K562 (cell line): Measurements from ENCODE around the gene CYB5D1. TPM values are rescaled to one million over a fixed set of nuclear protein-coding genes. Genes with fewer than 3 reads are reported as not detected.

Experiments
- ATAC-seq: fragments of 200-7000 bp; cut with Tn5 transposase; 3 replicates; pipeline ENCODE4 v1.9.1; 2020; ENCODE audit warnings: moderate library complexity
- BruUV-seq: library from RNA; stranded (reverse); fragments of 400-500 nt; replicated peaks from 2 replicates; lab custom pipeline; 2021; lab: Mats Ljungman, UMichigan
- CTCF ChIA-PET: fragments of 300-600 bp; formaldehyde crosslinking; extraction: SDS; loops from one replicate; lab custom pipeline; 2021; ENCODE audit warnings: low intra/inter-chr PET ratio; lab: Yijun Ruan, JAX
- POLR2A ChIA-PET: fragments of 300-600, 350-650 bp; sonication (Branson Sonifier 250); formaldehyde crosslinking; extraction: SDS; loops from one replicate; lab custom pipeline; 2021; ENCODE audit warnings: antibody characterized with exemption, inconsistent platforms; lab: Yijun Ruan, JAX
- DNase-seq, 4 experiments: peaks; one replicate each; pipeline versions ENCODE4 v3.0.0 to v3.0.0-alpha.2; 2011 to 2018; ENCODE audit warnings: low spot score in 3 of 4, mixed read lengths in 3 of 4; ENCODE audit errors: extremely low read depth in 1 of 4
- FAIRE-seq: peaks from 2 replicates; lab custom pipeline; 2011; peaks lifted over from hg19 to GRCh38; lab: Jason Lieb, UNC
- H2AFZ ChIP-seq: 2 replicates; pipeline ENCODE4 v1.6.0; 2011; ENCODE audit warnings: low read depth, low read length, control low read depth, inconsistent platforms
- H3K27ac ChIP-seq: fragments of 200-600 bp; 3 replicates; pipeline ENCODE4 v1.8.0; 2011; ENCODE audit warnings: low read depth, mild to moderate bottlenecking, control low read depth, inconsistent platforms, low read length, moderate library complexity, mixed read lengths; ENCODE audit errors: extremely low read depth
- H3K27me3 ChIP-seq, 2 experiments: fragments of 300-600 bp in 1 of 2; 2 replicates in 1 of 2; 3 replicates in 1 of 2; pipeline versions ENCODE4 v1.6.0 to v1.8.0; 2011; ENCODE audit warnings: inconsistent platforms in 2 of 2, low read length in 2 of 2, mild to moderate bottlenecking in 1 of 2, mixed read lengths in 1 of 2, moderate library complexity in 1 of 2; ENCODE audit not compliant: control insufficient read depth in 2 of 2, insufficient read depth in 2 of 2
- H3K36me3 ChIP-seq: fragments of 300-600 bp; 3 replicates; pipeline ENCODE4 v1.8.0; 2011; ENCODE audit warnings: mild to moderate bottlenecking, low read length, inconsistent platforms; ENCODE audit not compliant: control insufficient read depth, insufficient read depth
- H3K4me1 ChIP-seq, 2 experiments: fragments of 200-600 bp in 1 of 2; replicated peaks in 1 of 2; 2 replicates in 1 of 2; 3 replicates in 1 of 2; pipeline versions ENCODE4 v1.5.1 to v1.8.0; 2011; ENCODE audit warnings: inconsistent platforms in 2 of 2, low read length in 2 of 2, mild to moderate bottlenecking in 1 of 2, mixed read lengths in 1 of 2, moderate library complexity in 1 of 2; ENCODE audit not compliant: control insufficient read depth in 2 of 2, insufficient read depth in 2 of 2
- H3K4me2 ChIP-seq: 2 replicates; pipeline ENCODE4 v1.6.1; 2011; ENCODE audit warnings: low read length, control low read depth, inconsistent platforms, mixed read lengths; ENCODE audit not compliant: insufficient read depth
- H3K4me3 ChIP-seq: fragments of 200-600 bp; sonication (generic), shearing (Covaris generic); 2 replicates; pipeline ENCODE4 v1.5.1; 2016; ENCODE audit warnings: control low read depth, inconsistent platforms
- H3K79me2 ChIP-seq: fragments of 200-600 bp; 3 replicates; pipeline ENCODE4 v1.8.0; 2011; ENCODE audit warnings: low read length, inconsistent platforms; ENCODE audit not compliant: control insufficient read depth, insufficient read depth
- H3K9ac ChIP-seq, 2 experiments: 2 replicates each; pipeline versions ENCODE4 v1.6.0 to v1.6.1; 2011; ENCODE audit warnings: low read depth in 2 of 2, low read length in 2 of 2, control low read depth in 1 of 2, inconsistent platforms in 1 of 2, mild to moderate bottlenecking in 1 of 2, mixed read lengths in 1 of 2; ENCODE audit not compliant: insufficient read depth in 1 of 2
- H3K9me1 ChIP-seq: one replicate; pipeline ENCODE4 v1.6.0; 2011; ENCODE audit warnings: inconsistent platforms, mild to moderate bottlenecking, low read length, moderate library complexity; ENCODE audit not compliant: control insufficient read depth, insufficient read depth
- H3K9me3 ChIP-seq: replicated peaks from 2 replicates; pipeline ENCODE4 v1.5.1; 2011; ENCODE audit warnings: low read depth, low read length, inconsistent platforms; ENCODE audit not compliant: control insufficient read depth, insufficient read depth
- H4K20me1 ChIP-seq: replicated peaks from 2 replicates; pipeline ENCODE4 v1.6.1; 2011; ENCODE audit warnings: low read length, inconsistent platforms, mixed read lengths; ENCODE audit not compliant: control insufficient read depth, insufficient read depth
- BRD4 ChIP-seq: fragments of 200-600 bp; sonication (generic); IDR thresholded peaks from 2 replicates; pipeline ENCODE4 v1.6.1; 2017; ENCODE audit warnings: inconsistent platforms
- DIDO1 ChIP-seq: fragments of 450-650 bp; IDR thresholded peaks from 2 replicates; pipeline ENCODE4 v1.6.1; 2016; ENCODE audit warnings: low read depth, missing biosample characterization, missing genetic modification characterization
- EGR1 ChIP-seq: fragments of 450-650 bp; conservative IDR thresholded peaks from 2 replicates; pipeline ENCODE4 v1.6.1; 2017; ENCODE audit warnings: mild to moderate bottlenecking
- EP400 ChIP-seq: fragments of 450-650 bp; IDR thresholded peaks from 2 replicates; pipeline ENCODE4 v1.6.1; 2017; ENCODE audit warnings: antibody characterized with exemption, mild to moderate bottlenecking, moderate library complexity
- GTF2A2 ChIP-seq: IDR thresholded peaks from 2 replicates; pipeline ENCODE4 v1.6.1; 2016; ENCODE audit warnings: mild to moderate bottlenecking, missing genetic modification characterization, missing compliant biosample characterization
- HLTF ChIP-seq: fragments of 450-650 bp; IDR thresholded peaks from 2 replicates; pipeline ENCODE4 v1.6.1; 2016
- MBD2 ChIP-seq: sonication (generic); IDR thresholded peaks from 2 replicates; pipeline ENCODE4 v1.6.1; 2016; ENCODE audit warnings: low read depth, borderline replicate concordance
- MCM3 ChIP-seq: fragments of 450-650 bp; IDR thresholded peaks from 2 replicates; pipeline ENCODE4 v1.6.1; 2016
- MED1 ChIP-seq: sonication (generic); formaldehyde crosslinking; IDR thresholded peaks from 2 replicates; pipeline ENCODE4 v1.8.1; 2023; ENCODE audit warnings: missing genetic modification reagents, borderline replicate concordance
- PBX2 ChIP-seq, 2 experiments: IDR thresholded peaks in 1 of 2; conservative IDR thresholded peaks in 1 of 2; 2 replicates each; pipeline ENCODE4 v1.6.1; 2016; ENCODE audit warnings: low read depth in 2 of 2, mild to moderate bottlenecking in 1 of 2, missing compliant biosample characterization in 1 of 2, missing genetic modification characterization in 1 of 2, moderate library complexity in 1 of 2
- RBM22 ChIP-seq: fragments of 200-400 bp; formaldehyde crosslinking; IDR thresholded peaks from 2 replicates; pipeline ENCODE4 v1.6.1; 2018; ENCODE audit warnings: low read length, low read depth; ENCODE audit not compliant: poor library complexity, severe bottlenecking
- TAF15 ChIP-seq: fragments of 200-400 bp; formaldehyde crosslinking; IDR thresholded peaks from 2 replicates; pipeline ENCODE4 v1.6.1; 2017; ENCODE audit warnings: mild to moderate bottlenecking, low read depth, low read length, moderate library complexity
- TBL1XR1 ChIP-seq, 2 experiments: IDR thresholded peaks; 2 replicates each; pipeline ENCODE4 v1.6.1; 2012; ENCODE audit warnings: improper control_type of control experiment in 2 of 2, low read length in 2 of 2, mild to moderate bottlenecking in 1 of 2
- ZEB2 ChIP-seq: fragments of 450-650 bp; IDR thresholded peaks from 2 replicates; pipeline ENCODE4 v1.6.1; 2016
- ZNF23 ChIP-seq: fragments of 250-450 bp; sonication (Bioruptor Pico); IDR thresholded peaks from 2 replicates; pipeline ENCODE4 v1.4.0; 2020; ENCODE audit warnings: mild to moderate bottlenecking
- ZNF274 ChIP-seq: IDR thresholded peaks from 2 replicates; pipeline ENCODE4 v1.6.1; 2011; ENCODE audit warnings: low read depth, mild to moderate bottlenecking, low read length, moderate library complexity, borderline replicate concordance
- ZNF551 ChIP-seq: fragments of 250-450 bp; sonication (Bioruptor Pico); IDR thresholded peaks from 2 replicates; pipeline ENCODE4 v1.5.0; 2021; ENCODE audit warnings: mild to moderate bottlenecking, moderate library complexity
- ZNF79 ChIP-seq: fragments of 250-450 bp; sonication (Bioruptor Pico); IDR thresholded peaks from 2 replicates; pipeline ENCODE4 v1.4.0; 2020; ENCODE audit warnings: low read depth, mild to moderate bottlenecking, moderate library complexity
- WGBS: fragments of 100-300 bp; shearing (Covaris generic); methylation state at CpG from one replicate; pipeline ENCODE4 v1.1.6; 2016; ENCODE audit warnings: low coverage, mixed read lengths; ENCODE audit not compliant: insufficient coverage; ENCODE audit errors: missing lambda C conversion rate; 5-methylcytosine and 5-hydroxymethylcytosine counted together
- in situ Hi-C: fragments of 300-500 bp; cut with MboI; formaldehyde crosslinking; loops from 4 replicates; pipeline ENCODE4 v1.15.0; 2018; ENCODE audit warnings: inconsistent platforms, mixed read lengths
- intact Hi-C: fragments of 100-400 bp; cut with micrococcal nuclease; formaldehyde crosslinking; loops from 2 replicates; pipeline ENCODE4 v1.14.2; 2022
- polyA plus RNA-seq, 8 experiments: library from polyadenylated mRNA; depleted of rRNA in 4 of 8; stranded (reverse) in 5 of 8; unstranded in 3 of 8; fragments of >200 nt; fragmentation: Nextera tagmentation in 2 of 8; fragmentation: Illumina TruSeq in 1 of 8; extraction: Ambion mirVana in 2 of 8; extraction: Trizol in 1 of 8; gene quantifications; 2 replicates each; pipeline versions ENCODE4 v1.2.1 to v1.2.3, GENCODE V29; 2011 to 2014; ENCODE audit warnings: inconsistent platforms in 1 of 8, missing spikeins in 1 of 8
- total RNA-seq, 7 experiments: library from RNA; depleted of rRNA in 6 of 7; stranded (reverse); fragments of >200 nt in 6 of 7; fragmentation: Illumina TruSeq in 2 of 7; extraction: Trizol in 2 of 7; gene quantifications; 2 replicates each; pipeline versions ENCODE4 v1.2.1 to v1.2.3, GENCODE V29; 2011 to 2021; ENCODE audit warnings: low replicate concordance in 1 of 7
- TF ChIP-seq, protein P1 (sequence below): sonication (generic); formaldehyde crosslinking; IDR thresholded peaks from 2 replicates; pipeline ENCODE4 v1.5.0; 2020; ENCODE audit warnings: missing genetic modification reagents
- TF ChIP-seq, protein P2 (sequence below): fragments of 250-450 bp; sonication (Bioruptor Pico); IDR thresholded peaks from 2 replicates; pipeline ENCODE4 v1.8.0; 2021; ENCODE audit warnings: moderate library complexity, mild to moderate bottlenecking, inconsistent platforms

The CYB5D1 gene
- total and polyA plus RNA-seq, 9 of the 15 experiments (the other 6 are each of a cell fraction or from before 2014, with no cell fraction given): 2.4 to 7.9 (median 5.7) TPM

DNA sequence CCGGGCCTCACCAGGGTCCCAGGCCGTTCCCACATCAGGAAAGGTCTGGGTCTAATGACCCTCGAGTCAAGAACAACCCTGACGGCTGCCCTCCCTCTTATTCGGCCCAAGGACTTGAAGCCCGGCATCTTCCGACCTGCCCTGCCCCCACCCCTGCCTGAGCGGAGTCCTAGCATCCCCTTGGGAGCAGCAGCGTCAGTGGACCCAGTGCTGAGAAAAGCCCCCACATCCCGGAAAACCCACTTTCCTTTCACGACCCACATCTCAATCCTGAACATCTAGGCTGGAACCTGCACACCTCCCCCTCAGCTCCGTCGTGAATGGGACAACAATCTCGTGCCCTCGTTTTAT, 2.2 kb upstream of the CYB5D1 start:
- WGBS: 49% methylated on average over 9 of the region's 15 CpGs
- H4K20me1 ChIP-seq: no peaks in the 10 kb centered on the region
- peaks cover 12% of the 10 kb centered on the region for H3K79me2 ChIP-seq
- intact Hi-C loops: loop anchor here (2.0 to 10.0 kb wide), 4 partner anchors 21 to 111 kb away; partner anchors contain the start of gene KDM6B
- H3K36me3 ChIP-seq: peaks cover 37% of the 10 kb centered on the region; the same call in 2 of the 3 replicates
- BruUV-seq: no TSS peak
- peaks cover 11 to 55% of the 10 kb centered on the region in 2 experiments; a peak in 4 of 5 replicates for H3K4me1 ChIP-seq
- peak overlapping the region in 1 of 2 experiments; percentile 93; a peak in 2 of 4 replicates for H3K9ac ChIP-seq
- peak overlapping the region; percentile 65; the same call in 1 of the 2 replicates for H3K4me3 ChIP-seq
- no peak for FAIRE-seq
- no peak overlapping the region for H3K27ac ChIP-seq
- TF ChIP-seq TAF15 (no peak), BRD4 (no peak), ZNF274 (no peak), RBM22 (no peak), HLTF (no peak), ZNF79 (CRISPR knock-in tag) (no peak), MED1 (CRISPR knock-in tag) (no peak), ZNF23 (no peak), DIDO1 (tag) (no peak), MCM3 (no peak), EGR1 (no peak), EP400 (no peak), ZEB2 (no peak), GTF2A2 (tag) (no peak), MBD2 (no peak), TBL1XR1 (IDR thresholded peaks at IDR 0.05; ENCODE audit: low read length in 2 of 2) (no peak), ZNF551 (CRISPR knock-in tag) (no peak), PBX2 (CRISPR knock-in tag; IDR thresholded peaks at IDR 0.05; ENCODE audit: low read depth) (no peak), PBX2 (tag; conservative IDR thresholded peaks at IDR 0.05; ENCODE audit: low read depth) (no peak)
- TF ChIP-seq, protein P1, sequence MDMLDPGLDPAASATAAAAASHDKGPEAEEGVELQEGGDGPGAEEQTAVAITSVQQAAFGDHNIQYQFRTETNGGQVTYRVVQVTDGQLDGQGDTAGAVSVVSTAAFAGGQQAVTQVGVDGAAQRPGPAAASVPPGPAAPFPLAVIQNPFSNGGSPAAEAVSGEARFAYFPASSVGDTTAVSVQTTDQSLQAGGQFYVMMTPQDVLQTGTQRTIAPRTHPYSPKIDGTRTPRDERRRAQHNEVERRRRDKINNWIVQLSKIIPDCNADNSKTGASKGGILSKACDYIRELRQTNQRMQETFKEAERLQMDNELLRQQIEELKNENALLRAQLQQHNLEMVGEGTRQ (CRISPR knock-in tag): no peak
- TF ChIP-seq, protein P2, sequence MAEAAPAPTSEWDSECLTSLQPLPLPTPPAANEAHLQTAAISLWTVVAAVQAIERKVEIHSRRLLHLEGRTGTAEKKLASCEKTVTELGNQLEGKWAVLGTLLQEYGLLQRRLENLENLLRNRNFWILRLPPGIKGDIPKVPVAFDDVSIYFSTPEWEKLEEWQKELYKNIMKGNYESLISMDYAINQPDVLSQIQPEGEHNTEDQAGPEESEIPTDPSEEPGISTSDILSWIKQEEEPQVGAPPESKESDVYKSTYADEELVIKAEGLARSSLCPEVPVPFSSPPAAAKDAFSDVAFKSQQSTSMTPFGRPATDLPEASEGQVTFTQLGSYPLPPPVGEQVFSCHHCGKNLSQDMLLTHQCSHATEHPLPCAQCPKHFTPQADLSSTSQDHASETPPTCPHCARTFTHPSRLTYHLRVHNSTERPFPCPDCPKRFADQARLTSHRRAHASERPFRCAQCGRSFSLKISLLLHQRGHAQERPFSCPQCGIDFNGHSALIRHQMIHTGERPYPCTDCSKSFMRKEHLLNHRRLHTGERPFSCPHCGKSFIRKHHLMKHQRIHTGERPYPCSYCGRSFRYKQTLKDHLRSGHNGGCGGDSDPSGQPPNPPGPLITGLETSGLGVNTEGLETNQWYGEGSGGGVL (CRISPR knock-in tag): no peak
- no peaks in the 10 kb centered on the region for H3K27me3 ChIP-seq
- in situ Hi-C loops: no loop called here
- no peak overlapping the region for H2AFZ ChIP-seq
- ChIA-PET CTCF (no interaction called here), POLR2A (interaction anchor here (2.2 to 2.3 kb wide), 2 partner anchors 9 to 11 kb away, joined by 7 to 14 read pairs; no protein-coding TSS in a partner anchor)
- DNase-seq: no peak
- H3K9me3 ChIP-seq: no peaks in the 10 kb centered on the region
- no peak for ATAC-seq
- H3K9me1 ChIP-seq: no peaks in the 10 kb centered on the region
- H3K4me2 ChIP-seq: peak overlapping the region; percentile 83
